H1 (cell line): Measurements from ENCODE around the gene FXR2. TPM values are rescaled to one million over a fixed set of nuclear protein-coding genes. Genes with fewer than 3 reads are reported as not detected.
A peak's percentile ranks its signal among the peaks of the same experiment; 100 is the strongest.

Experiments used
- CTCF ChIA-PET: fragments of 300-600 bp; sonication (Branson Sonifier 250); formaldehyde crosslinking; loops from one replicate; lab custom pipeline; 2021; ENCODE audit not compliant: partially characterized antibody; lab: Charles Lee
- POLR2A ChIA-PET: fragments of 300-600 bp; sonication (Branson Sonifier 250); formaldehyde crosslinking; loops from one replicate; lab custom pipeline; 2021; ENCODE audit warnings: inconsistent platforms; ENCODE audit not compliant: partially characterized antibody; lab: Charles Lee
- DNase-seq, 2 experiments: peaks; one replicate each; pipeline versions ENCODE4 v3.0.0 to v3.0.0-alpha.2; 2010 to 2022; ENCODE audit warnings: low spot score in 2 of 2, low read depth in 1 of 2, mixed read lengths in 1 of 2
- FAIRE-seq: peaks from 2 replicates; lab custom pipeline; 2011; peaks lifted over from hg19 to GRCh38; lab: Jason Lieb, UNC
- H2AFZ ChIP-seq: 2 replicates; pipeline ENCODE4 v1.8.1; 2012; ENCODE audit warnings: low read length, inconsistent platforms
- H2AK5ac ChIP-seq: 2 replicates; pipeline ENCODE4 v1.6.1; 2013; ENCODE audit warnings: low read depth, low read length
- H2BK120ac ChIP-seq: replicated peaks from 2 replicates; pipeline ENCODE3; 2013; ENCODE audit warnings: low read depth, low read length, inconsistent platforms
- H2BK12ac ChIP-seq: 2 replicates; pipeline ENCODE4 v1.6.1; 2013; ENCODE audit warnings: low read depth, low read length
- H2BK15ac ChIP-seq: 2 replicates; pipeline ENCODE4 v1.6.1; 2013; ENCODE audit warnings: low read length
- H2BK20ac ChIP-seq: 2 replicates; pipeline ENCODE4 v1.6.1; 2013; ENCODE audit warnings: low read length
- H2BK5ac ChIP-seq: 2 replicates; pipeline ENCODE4 v1.6.1; 2013; ENCODE audit warnings: low read depth, low read length
- H3K14ac ChIP-seq: 2 replicates; pipeline ENCODE4 v1.6.1; 2013; ENCODE audit warnings: inconsistent platforms; ENCODE audit not compliant: insufficient read length
- H3K18ac ChIP-seq: 2 replicates; pipeline ENCODE4 v1.6.1; 2013; ENCODE audit warnings: low read length; ENCODE audit errors: extremely low read depth
- H3K23ac ChIP-seq: 2 replicates; pipeline ENCODE4 v1.6.1; 2013; ENCODE audit warnings: inconsistent platforms; ENCODE audit not compliant: insufficient read length
- H3K23me2 ChIP-seq: 2 replicates; pipeline ENCODE4 v1.6.1; 2013; ENCODE audit warnings: low read depth, low read length
- H3K27ac ChIP-seq: 2 replicates; pipeline ENCODE4 v1.6.1; 2011; ENCODE audit warnings: low read depth, low read length, inconsistent platforms
- H3K27me3 ChIP-seq, 4 experiments: replicated peaks in 1 of 4; 1 replicate in 1 of 4; 2 replicates in 3 of 4; pipeline versions ENCODE4 v1.6.1 to v1.8.1; 2011 to 2013; ENCODE audit warnings: low read length in 3 of 4, mild to moderate bottlenecking in 3 of 4, inconsistent platforms in 2 of 4, mixed read lengths in 2 of 4, moderate library complexity in 1 of 4; ENCODE audit not compliant: control insufficient read depth in 3 of 4, insufficient read depth in 3 of 4; ENCODE audit errors: extremely low read depth in 1 of 4
- H3K36me3 ChIP-seq, 4 experiments: 2 replicates each; pipeline versions ENCODE4 v1.6.1 to v1.8.1; 2011 to 2013; ENCODE audit warnings: mild to moderate bottlenecking in 4 of 4, low read length in 3 of 4, moderate library complexity in 2 of 4, control low read depth in 1 of 4, inconsistent platforms in 1 of 4; ENCODE audit not compliant: insufficient read depth in 4 of 4, control insufficient read depth in 2 of 4
- H3K4ac ChIP-seq: replicated peaks from 2 replicates; pipeline ENCODE3; 2013; ENCODE audit warnings: low read length, low read depth, mixed read lengths, inconsistent platforms; ENCODE audit not compliant: insufficient read length
- H3K4me1 ChIP-seq, 4 experiments: replicated peaks in 1 of 4; 1 replicate in 1 of 4; 2 replicates in 3 of 4; pipeline versions ENCODE4 v1.6.1 to v1.8.1; 2011 to 2013; ENCODE audit warnings: low read length in 3 of 4, inconsistent platforms in 2 of 4, mixed read lengths in 1 of 4; ENCODE audit not compliant: insufficient read depth in 4 of 4, control insufficient read depth in 3 of 4
- H3K4me2 ChIP-seq, 2 experiments: 2 replicates each; pipeline versions ENCODE4 v1.6.1 to v1.8.1; 2011 to 2013; ENCODE audit warnings: low read depth in 2 of 2, low read length in 2 of 2, control low read depth in 1 of 2, inconsistent platforms in 1 of 2, mild to moderate bottlenecking in 1 of 2; ENCODE audit not compliant: insufficient read depth in 1 of 2
- H3K4me3 ChIP-seq, 4 experiments: fragments of 200-600, 300-600 bp in 1 of 4; sonication (generic), shearing (Covaris generic), sonication (Bioruptor Twin) in 1 of 4; 2 replicates each; pipeline versions ENCODE4 v1.5.1 to v1.8.1; 2011 to 2016; ENCODE audit warnings: low read length in 4 of 4, low read depth in 3 of 4, control low read depth in 2 of 4, inconsistent platforms in 2 of 4, mild to moderate bottlenecking in 2 of 4, mixed read lengths in 1 of 4, moderate library complexity in 1 of 4; ENCODE audit not compliant: insufficient read depth in 2 of 4; ENCODE audit errors: extremely low read depth in 1 of 4
- H3K56ac ChIP-seq: replicated peaks from 2 replicates; pipeline ENCODE3; 2013; ENCODE audit warnings: low read depth, mild to moderate bottlenecking, mixed read lengths, low read length, inconsistent platforms; ENCODE audit not compliant: insufficient read length
- H3K79me1 ChIP-seq: 2 replicates; pipeline ENCODE4 v1.6.1; 2013; ENCODE audit warnings: low read depth, low read length, control low read depth
- H3K79me2 ChIP-seq, 2 experiments: 2 replicates each; pipeline versions ENCODE4 v1.6.1 to v1.8.1; 2012 to 2013; ENCODE audit warnings: low read length in 2 of 2, mild to moderate bottlenecking in 2 of 2, inconsistent platforms in 1 of 2; ENCODE audit not compliant: insufficient read depth in 2 of 2, control insufficient read depth in 1 of 2
- H3K9ac ChIP-seq, 4 experiments: replicated peaks in 1 of 4; 1 replicate in 1 of 4; 2 replicates in 3 of 4; pipeline versions ENCODE4 v1.6.1 to v1.8.1; 2011 to 2013; ENCODE audit warnings: low read depth in 3 of 4, low read length in 3 of 4, control low read depth in 2 of 4, mild to moderate bottlenecking in 2 of 4, moderate library complexity in 2 of 4, inconsistent platforms in 1 of 4; ENCODE audit errors: extremely low read depth in 1 of 4
- H3K9me3 ChIP-seq, 2 experiments: 2 replicates each; pipeline versions ENCODE4 v1.6.1 to v1.8.1; 2012 to 2013; ENCODE audit warnings: mild to moderate bottlenecking in 2 of 2, moderate library complexity in 2 of 2, control low read depth in 1 of 2, inconsistent platforms in 1 of 2, low read depth in 1 of 2, low read length in 1 of 2, mixed read lengths in 1 of 2; ENCODE audit not compliant: insufficient read depth in 2 of 2
- H4K20me1 ChIP-seq, 2 experiments: replicated peaks in 1 of 2; 2 replicates each; pipeline versions ENCODE3 to v1.8.1; 2011 to 2013; ENCODE audit warnings: inconsistent platforms in 2 of 2, low read length in 2 of 2, mild to moderate bottlenecking in 1 of 2; ENCODE audit not compliant: insufficient read depth in 2 of 2, control insufficient read depth in 1 of 2
- H4K5ac ChIP-seq: 2 replicates; pipeline ENCODE4 v1.6.1; 2013; ENCODE audit warnings: low read length, low read depth, mixed read lengths, inconsistent platforms; ENCODE audit not compliant: insufficient read length
- H4K8ac ChIP-seq: 2 replicates; pipeline ENCODE4 v1.8.0; 2013; ENCODE audit warnings: mild to moderate bottlenecking, moderate library complexity, low read length, inconsistent platforms; ENCODE audit not compliant: insufficient read depth; ENCODE audit errors: extremely low read depth
- H4K91ac ChIP-seq: replicated peaks from 2 replicates; pipeline ENCODE3; 2013; ENCODE audit warnings: low read length, mixed read lengths, inconsistent platforms; ENCODE audit not compliant: insufficient read length
- BCL11A ChIP-seq, 2 experiments: IDR thresholded peaks; one replicate each; pipeline ENCODE4 v1.6.1; 2011; ENCODE audit warnings: low read depth in 2 of 2, low read length in 2 of 2, mild to moderate bottlenecking in 2 of 2
- EZH2 ChIP-seq: fragments of 200-600 bp; sonication (generic); IDR thresholded peaks from 2 replicates; pipeline ENCODE4 v1.7.1; 2012; ENCODE audit warnings: low read depth, mild to moderate bottlenecking, moderate library complexity, low read length, inconsistent platforms; ENCODE audit not compliant: severe bottlenecking
- NRF1 ChIP-seq: IDR thresholded peaks from 2 replicates; pipeline ENCODE4 v1.6.1; 2011; ENCODE audit warnings: mild to moderate bottlenecking, low read depth, low read length, improper control_type of control experiment
- SIRT6 ChIP-seq: IDR thresholded peaks from one replicate; pipeline ENCODE4 v1.7.1; 2012; ENCODE audit warnings: low read length, inconsistent platforms
- USF2 ChIP-seq: IDR thresholded peaks from 2 replicates; pipeline ENCODE4 v1.6.1; 2011; ENCODE audit warnings: low read length, improper control_type of control experiment
- WGBS, 2 experiments: shearing (Covaris generic) in 1 of 2; methylation state at CpG; one replicate each; pipeline versions ENCODE4 v1.1.6 to v1.1.7; 2013 to 2015; ENCODE audit warnings: low lambda C conversion rate in 2 of 2, mixed read lengths in 2 of 2, inconsistent platforms in 1 of 2, low coverage in 1 of 2, missing lambda C conversion rate in 1 of 2; ENCODE audit not compliant: insufficient replicate concordance in 2 of 2, insufficient coverage in 1 of 2, insufficient read length in 1 of 2; ENCODE audit errors: extremely low coverage in 1 of 2, missing lambda C conversion rate in 1 of 2; 5-methylcytosine and 5-hydroxymethylcytosine counted together
- polyA plus RNA-seq, 7 experiments: library from polyadenylated mRNA; depleted of rRNA in 3 of 7; stranded (reverse) in 5 of 7; unstranded in 2 of 7; fragments of >200 nt in 5 of 7; fragments of 200-250 nt in 2 of 7; gene quantifications; 1 replicate in 5 of 7; 2 replicates in 1 of 7; 4 replicates in 1 of 7; pipeline versions ENCODE4 v1.2.1 to v1.2.3, GENCODE V29; 2011 to 2013; ENCODE audit warnings: missing spikeins in 2 of 7, mixed read lengths in 2 of 7
- total RNA-seq: library from RNA; stranded (reverse); fragmentation: NEBNext Ultra II Directional; extraction: Animal tissue kit (Norgen Biotek cat#: 25700); gene quantifications from 2 replicates; pipeline ENCODE4 v1.2.1, GENCODE V29; 2021
- TF ChIP-seq, protein P1 (sequence below), 3 experiments: IDR thresholded peaks; 1 replicate in 2 of 3; 2 replicates in 1 of 3; pipeline versions ENCODE4 v1.5.1 to v1.6.1; 2011; ENCODE audit warnings: low read length in 3 of 3, mild to moderate bottlenecking in 3 of 3, inconsistent platforms in 2 of 3, low read depth in 1 of 3, moderate library complexity in 1 of 3; ENCODE audit not compliant: insufficient read depth in 1 of 3; ENCODE audit errors: control extremely low read depth in 1 of 3

The FXR2 gene
- total and polyA plus RNA-seq, 2 of the 8 experiments (the other 6 are each of a cell fraction or from before 2014, with no cell fraction given): 26.2 to 44.0 TPM

DNA sequence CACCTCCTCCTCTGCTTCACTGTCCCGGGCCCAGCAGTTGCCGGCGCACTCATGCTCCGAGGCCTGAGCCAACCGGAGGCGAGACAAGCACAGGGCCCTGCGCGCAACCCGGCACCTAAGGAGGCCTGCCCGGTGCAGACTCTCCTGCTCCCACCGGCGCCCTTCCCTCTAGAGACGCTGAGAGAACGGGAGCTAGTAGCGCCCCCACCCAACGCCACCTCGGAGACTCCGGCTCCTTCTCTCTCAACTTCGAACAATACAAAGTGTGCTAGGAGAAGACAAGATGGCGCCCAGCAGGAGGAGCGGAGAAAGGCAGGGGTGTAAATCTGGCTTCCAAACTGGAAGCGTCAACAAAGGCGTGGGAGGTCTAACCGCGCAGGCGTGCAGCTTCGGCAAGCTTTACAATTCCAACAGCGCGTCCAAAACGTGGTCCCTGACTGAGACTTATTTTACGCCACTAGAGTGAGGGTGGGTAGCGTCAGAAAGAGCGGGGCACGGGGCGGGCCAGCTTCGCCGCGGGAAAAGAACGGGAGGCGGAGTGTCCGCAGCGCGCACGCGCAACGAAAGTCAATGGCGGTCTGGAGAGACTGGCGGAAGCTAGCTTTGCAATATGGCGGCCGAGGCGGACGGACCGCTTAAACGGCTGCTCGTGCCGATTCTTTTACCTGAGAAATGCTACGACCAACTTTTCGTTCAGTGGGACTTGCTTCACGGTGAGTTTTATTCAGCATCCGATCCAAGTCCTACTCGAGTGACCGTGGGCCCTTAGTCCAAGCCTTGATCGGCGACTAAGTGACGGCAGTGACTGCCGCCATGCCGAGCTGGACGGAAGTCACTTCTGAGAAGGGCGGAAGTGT is 31.2 kb downstream of the FXR2 start, which contains the start of gene MPDU1:
TSS of gene MPDU1 (plus strand) at position 600 of the 857 bp plus-strand sequence. CDS start at position 611, 11 bp downstream.
- Histone ChIP-seq H3K27ac (peak within 1 kb of the TSS; percentile 98), H2BK20ac (no peak within 1 kb of the TSS), H2BK120ac (peak within 1 kb of the TSS; percentile 95), H3K56ac (peak within 1 kb of the TSS; percentile 97), H3K79me2 (no peaks in the 10 kb centered on the region), H3K4ac (peak within 1 kb of the TSS; percentile 86), H3K9me3 (no peaks in the 10 kb centered on the region), H4K8ac (peak within 1 kb of the TSS; percentile 99), H3K18ac (peak within 1 kb of the TSS; percentile 99), H2AK5ac (peak within 1 kb of the TSS; percentile 92), H3K36me3 (peaks cover 0 to 16% (median 4%) of the 10 kb centered on the region in 4 experiments; a peak in 4 of 8 replicates), H2BK5ac (peak within 1 kb of the TSS; percentile 99), H3K27me3 (no peaks in the 10 kb centered on the region), H4K5ac (peak within 1 kb of the TSS; percentile 99), H3K4me2 (peak within 1 kb of the TSS; percentile 67), H3K23ac (no peak within 1 kb of the TSS), H2BK12ac (peak within 1 kb of the TSS; percentile 93), H4K91ac (peak within 1 kb of the TSS; percentile 100), H3K79me1 (peaks cover 4% of the 10 kb centered on the region), H2AFZ (0 out of 2 replicates have a peak within 1 kb of the TSS, but pooled peaks have one; percentile 68), H3K23me2 (peaks cover 15% of the 10 kb centered on the region; the same call in 1 of the 2 replicates), H3K14ac (no peak within 1 kb of the TSS), H2BK15ac (peak within 1 kb of the TSS; percentile 88), H3K4me3 (peak within 1 kb of the TSS; percentile 47 to 95 (median 70)), H3K9ac (peak within 1 kb of the TSS; percentile 59 to 100 (median 91)), H3K4me1 (peaks cover 0 to 19% (median 4%) of the 10 kb centered on the region in 4 experiments; a peak in 6 of 7 replicates), H4K20me1 (peaks cover 0 to 2% of the 10 kb centered on the region in 2 experiments)
- DNase-seq (peak in 1 of 2 experiments; percentile 95), FAIRE-seq (no peak)
- WGBS, 2 experiments: 52% methylated on average over 65 of the region's 69 CpGs; no CpG with 5 or more reads in 1 of the 2 experiments
- ChIA-PET CTCF (interaction anchor here (0.6 to 2.0 kb wide), 11 partner anchors 9 to 140 kb away, joined by 3 to 8 read pairs (median 5); partner anchors contain the start of genes SENP3, TNFSF13 and TP53), POLR2A (interaction anchor here (0.7 to 28.5 kb wide), 39 partner anchors 11 to 376 kb away, joined by 3 to 1144 read pairs (median 4); partner anchors contain the start of genes ACAP1, ATP1B2, CD68 and FXR2)
- peak; percentile 67 for TF ChIP-seq NRF1
- TF ChIP-seq EZH2: no peak
- TF ChIP-seq SIRT6: no peak
- TF ChIP-seq, protein P1, sequence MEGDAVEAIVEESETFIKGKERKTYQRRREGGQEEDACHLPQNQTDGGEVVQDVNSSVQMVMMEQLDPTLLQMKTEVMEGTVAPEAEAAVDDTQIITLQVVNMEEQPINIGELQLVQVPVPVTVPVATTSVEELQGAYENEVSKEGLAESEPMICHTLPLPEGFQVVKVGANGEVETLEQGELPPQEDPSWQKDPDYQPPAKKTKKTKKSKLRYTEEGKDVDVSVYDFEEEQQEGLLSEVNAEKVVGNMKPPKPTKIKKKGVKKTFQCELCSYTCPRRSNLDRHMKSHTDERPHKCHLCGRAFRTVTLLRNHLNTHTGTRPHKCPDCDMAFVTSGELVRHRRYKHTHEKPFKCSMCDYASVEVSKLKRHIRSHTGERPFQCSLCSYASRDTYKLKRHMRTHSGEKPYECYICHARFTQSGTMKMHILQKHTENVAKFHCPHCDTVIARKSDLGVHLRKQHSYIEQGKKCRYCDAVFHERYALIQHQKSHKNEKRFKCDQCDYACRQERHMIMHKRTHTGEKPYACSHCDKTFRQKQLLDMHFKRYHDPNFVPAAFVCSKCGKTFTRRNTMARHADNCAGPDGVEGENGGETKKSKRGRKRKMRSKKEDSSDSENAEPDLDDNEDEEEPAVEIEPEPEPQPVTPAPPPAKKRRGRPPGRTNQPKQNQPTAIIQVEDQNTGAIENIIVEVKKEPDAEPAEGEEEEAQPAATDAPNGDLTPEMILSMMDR (IDR thresholded peaks at IDR 0.05; ENCODE audit: control extremely low read depth in 1 of 3, insufficient read depth in 1 of 3, low read depth in 1 of 3, low read length in 3 of 3): no peak
- no peak for TF ChIP-seq BCL11A (IDR thresholded peaks at IDR 0.05; ENCODE audit: low read depth in 2 of 2, low read length in 2 of 2)
- no peak for TF ChIP-seq USF2
